ENCODE measurements around the gene SCARF2. TPM values are rescaled to one million over a fixed set of nuclear protein-coding genes. Genes with fewer than 3 reads are reported as not detected.
"Not testable (repeated sequence)": the region's sequence is repeated elsewhere in the genome, so short reads cannot be mapped to it uniquely, and the experiment has no call there.

SCARF2 gene
- total RNA-seq, 1 donor from 2014 or later, result 3.4 TPM

GRCh38 chr22:20451920-20452319 lies 14.3 kb upstream of the SCARF2 start:
- Mint-ChIP-seq H3K4me1 (ENCODE audit: low read depth, unreplicated experiment) (peaks cover 16% of the 10 kb centered on the region), H3K9me3 (ENCODE audit: unreplicated experiment) (peaks cover 3% of the 10 kb centered on the region), H3K4me3 (ENCODE audit: unreplicated experiment) (no peak overlapping the region), H3K36me3 (ENCODE audit: unreplicated experiment) (no peaks in the 10 kb centered on the region), H3K27me3 (ENCODE audit: unreplicated experiment) (peaks cover 2% of the 10 kb centered on the region), H3K27ac (ENCODE audit: unreplicated experiment) (no peak overlapping the region)
- no peak for TF ChIP-seq CTCF (IDR thresholded peaks at IDR 0.05; ENCODE audit: partially characterized antibody, unreplicated experiment)
- DNase-seq, result no peak

GRCh38 chr22:20451129-20451778 lies 13.6 kb upstream of the SCARF2 start:
- H3K9me3 Mint-ChIP-seq (ENCODE audit: unreplicated experiment); H3K4me3 Mint-ChIP-seq (ENCODE audit: unreplicated experiment); H3K27ac Mint-ChIP-seq (ENCODE audit: unreplicated experiment); DNase-seq; H3K36me3 Mint-ChIP-seq (ENCODE audit: unreplicated experiment); H3K27me3 Mint-ChIP-seq (ENCODE audit: unreplicated experiment): not testable (repeated sequence)
- H3K4me1 Mint-ChIP-seq (ENCODE audit: low read depth, unreplicated experiment), result peaks cover 13% of the 10 kb centered on the region

- no peak overlapping the region for H3K4me3 Mint-ChIP-seq (ENCODE audit: unreplicated experiment)
- no peak for TF ChIP-seq CTCF (IDR thresholded peaks at IDR 0.05; ENCODE audit: partially characterized antibody, unreplicated experiment)
- H3K4me1 Mint-ChIP-seq (ENCODE audit: low read depth, unreplicated experiment), result peaks cover 7% of the 10 kb centered on the region
- H3K9me3 Mint-ChIP-seq (ENCODE audit: unreplicated experiment), result peaks cover 3% of the 10 kb centered on the region
- H3K27me3 Mint-ChIP-seq (ENCODE audit: unreplicated experiment), result peaks cover 2% of the 10 kb centered on the region
- H3K36me3 Mint-ChIP-seq (ENCODE audit: unreplicated experiment), result no peaks in the 10 kb centered on the region
- H3K27ac Mint-ChIP-seq (ENCODE audit: unreplicated experiment), result no peak overlapping the region
- no peak for DNase-seq
Measured at GRCh38 chr22:20450551-20450906, 12.9 kb upstream of the SCARF2 start.

GRCh38 chr22:20449819-20450550 lies 12.4 kb upstream of the SCARF2 start:
- no peak for TF ChIP-seq CTCF (IDR thresholded peaks at IDR 0.05; ENCODE audit: partially characterized antibody, unreplicated experiment)
- H3K27ac Mint-ChIP-seq (ENCODE audit: unreplicated experiment), result no peak overlapping the region
- H3K27me3 Mint-ChIP-seq (ENCODE audit: unreplicated experiment), result peaks cover 2% of the 10 kb centered on the region
- no peak for DNase-seq
- peaks cover 2% of the 10 kb centered on the region for H3K4me1 Mint-ChIP-seq (ENCODE audit: low read depth, unreplicated experiment)
- H3K4me3 Mint-ChIP-seq (ENCODE audit: unreplicated experiment), result no peak overlapping the region
- H3K9me3 Mint-ChIP-seq (ENCODE audit: unreplicated experiment), result peaks cover 2% of the 10 kb centered on the region
- H3K36me3 Mint-ChIP-seq (ENCODE audit: unreplicated experiment), result no peaks in the 10 kb centered on the region

- TF ChIP-seq CTCF (IDR thresholded peaks at IDR 0.05; ENCODE audit: partially characterized antibody, unreplicated experiment), result no peak
- Mint-ChIP-seq H3K27ac (ENCODE audit: unreplicated experiment) (no peak overlapping the region), H3K9me3 (ENCODE audit: unreplicated experiment) (peaks cover 2% of the 10 kb centered on the region), H3K4me1 (ENCODE audit: low read depth, unreplicated experiment) (peaks cover 2% of the 10 kb centered on the region), H3K36me3 (ENCODE audit: unreplicated experiment) (no peaks in the 10 kb centered on the region), H3K4me3 (ENCODE audit: unreplicated experiment) (no peak overlapping the region), H3K27me3 (ENCODE audit: unreplicated experiment) (no peaks in the 10 kb centered on the region)
- no peak for DNase-seq
Measured at GRCh38 chr22:20448630-20449029, 11.0 kb upstream of the SCARF2 start.

All from glutamatergic neuron (in vitro differentiated cells).